Left lung (tissue), 10 donors: ENCODE results near the gene ST8SIA2. TPM values are rescaled to one million over a fixed set of nuclear protein-coding genes. Genes with fewer than 3 reads are reported as not detected.

Experiments
- ATAC-seq: fragments of 200-7000 bp; cut with Tn5 transposase; one replicate; pipeline ENCODE4 v1.9.1; 2020; ENCODE audit warnings: moderate library complexity
- DNase-seq, 4 donors: peaks; one replicate each; pipeline ENCODE4 v3.0.0-alpha.2; 2013 to 2020
- H3K27ac ChIP-seq, 2 donors: fragments of 200-600 bp; sonication (generic) in 1 of 2; one replicate each; pipeline versions ENCODE4 v1.5.0 to v1.8.0; 2020 to 2021
- H3K27me3 ChIP-seq, 2 donors: fragments of 200-600 bp; sonication (generic) in 1 of 2; one replicate each; pipeline versions ENCODE4 v1.5.0 to v1.8.0; 2020 to 2021
- H3K36me3 ChIP-seq, 2 donors: fragments of 200-600 bp; sonication (generic) in 1 of 2; one replicate each; pipeline versions ENCODE4 v1.5.0 to v1.8.0; 2020 to 2021
- H3K4me1 ChIP-seq, 2 donors: fragments of 200-600 bp; one replicate each; pipeline ENCODE4 v1.8.0; 2021
- H3K4me3 ChIP-seq, 2 donors: fragments of 200-600 bp; sonication (generic) in 1 of 2; one replicate each; pipeline versions ENCODE4 v1.5.0 to v1.8.0; 2020 to 2021; ENCODE audit warnings: mild to moderate bottlenecking in 1 of 2
- H3K9me3 ChIP-seq, 2 donors: fragments of 200-600 bp; sonication (generic) in 1 of 2; one replicate each; pipeline versions ENCODE4 v1.5.0 to v1.8.0; 2020 to 2021
- CTCF ChIP-seq, 2 donors: fragments of 200-600 bp; sonication (generic) in 1 of 2; IDR thresholded peaks; one replicate each; pipeline versions ENCODE4 v1.5.0 to v1.8.0; 2021; ENCODE audit warnings: antibody characterized with exemption in 2 of 2
- intact Hi-C, 2 donors: fragments of 100-400 bp; cut with DNase I; formaldehyde crosslinking; loops; one replicate each; pipeline versions ENCODE4 v1.11.2 to v1.14.2; 2022
- polyA plus RNA-seq, 6 donors: library from polyadenylated mRNA; unstranded; fragments of 120-200 nt; gene quantifications; one replicate each; pipeline ENCODE4 v1.2.1, GENCODE V29; 2013; ENCODE audit not compliant: insufficient read length in 6 of 6
- total RNA-seq, 2 donors: library from RNA; stranded (reverse); fragmentation: NEBNext Ultra II Directional; extraction: Animal tissue kit (Norgen Biotek cat#: 25700); gene quantifications; one replicate each; pipeline ENCODE4 v1.2.1, GENCODE V29; 2021
- donor health status: DM: no; HTN: yes; CAD: no.
- donor health status: DM: no; HTN: no; CAD: no.

The ST8SIA2 gene
- total and polyA plus RNA-seq, 8 donors: 0.50 to 6.1 (median 4.7) TPM; not detected in 1

- TF ChIP-seq CTCF (IDR thresholded peaks at IDR 0.05): no peak
- DNase-seq (no peak), ATAC-seq (no peak)
- no peaks in the 10 kb centered on the region for H3K27me3 ChIP-seq
- no peak overlapping the region for H3K4me3 ChIP-seq
- H3K9me3 ChIP-seq: peaks cover 0 to 8% of the 10 kb centered on the region in 2 donors
- intact Hi-C loops: no loop called here
- no peaks in the 10 kb centered on the region for H3K4me1 ChIP-seq
- no peak overlapping the region for H3K27ac ChIP-seq
- H3K36me3 ChIP-seq: no peaks in the 10 kb centered on the region
Measured at GRCh38 chr15:92510163-92510882, 116.6 kb downstream of the ST8SIA2 start.
